ENCODE results near the gene HLX.

Gene HLX

GRCh38 chr1:220884109-220884980 is 5.1 kb downstream of the HLX start:
- no peak for DNase-seq

- DNase-seq: no peak
These were observed 6.0 kb downstream of the HLX start for GRCh38 chr1:220884981-220885918.

- no peak for DNase-seq
These were observed 6.7 kb downstream of the HLX start for GRCh38 chr1:220885971-220886370.

- DNase-seq: no peak
These were observed 7.4 kb downstream of the HLX start for GRCh38 chr1:220886470-220887201.

GRCh38 chr1:220887202-220887519 is 7.9 kb downstream of the HLX start:
- DNase-seq: no peak

GRCh38 chr1:220887520-220888416 is 8.5 kb downstream of the HLX start:
- no peak for DNase-seq

- no peak for DNase-seq
These were observed 9.3 kb downstream of the HLX start for GRCh38 chr1:220888417-220888986.

- no peak for DNase-seq
These were observed 10.1 kb downstream of the HLX start for GRCh38 chr1:220889333-220889732.

GRCh38 chr1:220889848-220890287 is 10.6 kb downstream of the HLX start:
- no peak for DNase-seq

GRCh38 chr1:220890602-220891001 is 11.4 kb downstream of the HLX start:
- no peak for DNase-seq

- no peak for DNase-seq
These were observed 12.2 kb downstream of the HLX start for GRCh38 chr1:220891224-220892085.

GRCh38 chr1:220892086-220892376 is 12.8 kb downstream of the HLX start:
- DNase-seq: no peak

- no peak for DNase-seq
These were observed 13.9 kb downstream of the HLX start for GRCh38 chr1:220892997-220893700.

GRCh38 chr1:220893701-220894024 is 14.4 kb downstream of the HLX start:
- no peak for DNase-seq

GRCh38 chr1:220894025-220894923 is 15.0 kb downstream of the HLX start:
- no peak for DNase-seq

GRCh38 chr1:220894924-220895256 is 15.6 kb downstream of the HLX start:
- DNase-seq: no peak

GRCh38 chr1:220895412-220895946 is 16.2 kb downstream of the HLX start:
- no peak for DNase-seq

- no peak for DNase-seq
These were observed 16.8 kb downstream of the HLX start for GRCh38 chr1:220896092-220896491.

GRCh38 chr1:220900842-220901241 is 21.6 kb downstream of the HLX start:
- no peak for DNase-seq
